Measurements from ENCODE around the gene CISTR. TPM values are rescaled to one million over a fixed set of nuclear protein-coding genes. Genes with fewer than 3 reads are reported as not detected.

CISTR gene
- total RNA-seq, 1 experiment from 2014 or later, result not detected

GRCh38 chr12:53793221-53793620, 41.4 kb upstream of the CISTR start:
- Histone ChIP-seq H3K9ac (ENCODE audit: extremely low read depth, insufficient read length, low read length) (no peak overlapping the region), H2BK120ac (ENCODE audit: low read depth, low read length, poor library complexity, severe bottlenecking) (no peak overlapping the region), H3K56ac (ENCODE audit: insufficient read length, low read depth, low read length) (no peak overlapping the region), H4K20me1 (ENCODE audit: control insufficient read depth, insufficient read depth, insufficient read length) (no peaks in the 10 kb centered on the region), H3K79me1 (ENCODE audit: insufficient read depth, low read depth, low read length, poor library complexity, severe bottlenecking) (no peaks in the 10 kb centered on the region), H3K18ac (ENCODE audit: insufficient read length, low read depth, low read length) (no peak overlapping the region), H3K23ac (ENCODE audit: insufficient read length, low read depth, low read length) (no peak overlapping the region), H3K9me3 (ENCODE audit: control insufficient read depth, low read depth, low read length) (no peaks in the 10 kb centered on the region), H3K4me1 (ENCODE audit: insufficient read depth, low read length) (no peaks in the 10 kb centered on the region), H4K5ac (ENCODE audit: insufficient read length, low read depth, low read length) (no peak overlapping the region), H2AFZ (ENCODE audit: low read length) (no peak overlapping the region), H2AK5ac (ENCODE audit: insufficient read length, low read length) (no peak overlapping the region), H2BK12ac (ENCODE audit: insufficient read length, low read depth, low read length) (no peak overlapping the region), H3K27me3 (ENCODE audit: insufficient read depth, low read length) (no peaks in the 10 kb centered on the region; the same call in 1 of the 2 replicates), H3T11ph (ENCODE audit: low read length) (no peak overlapping the region), H2BK5ac (ENCODE audit: insufficient read length, low read length) (no peak overlapping the region), H4K8ac (replicated peaks; ENCODE audit: insufficient read length, low read depth, low read length) (no peak overlapping the region), H2BK15ac (ENCODE audit: low read depth, low read length) (no peak overlapping the region), H3K4me2 (ENCODE audit: insufficient read depth, insufficient read length, low read length) (no peak overlapping the region), H3K23me2 (ENCODE audit: insufficient read length, low read depth, low read length, poor library complexity, severe bottlenecking) (no peaks in the 10 kb centered on the region), H3K4ac (ENCODE audit: low read depth, low read length) (no peak overlapping the region), H3K79me2 (ENCODE audit: insufficient read depth, low read length) (no peaks in the 10 kb centered on the region), H2BK20ac (ENCODE audit: low read depth, low read length, poor library complexity, severe bottlenecking) (no peak overlapping the region), H3K14ac (ENCODE audit: insufficient read depth, low read length) (no peak overlapping the region), H4K91ac (ENCODE audit: insufficient read length, low read depth, low read length) (no peak overlapping the region), H3K27ac (ENCODE audit: insufficient read length, low read depth, low read length) (no peak overlapping the region)
- no peak for DNase-seq
- no peak overlapping the region for H3K4me3 Mint-ChIP-seq
- no CpG with 5 or more reads among the region's 2 CpGs for WGBS (ENCODE audit: extremely low coverage, insufficient read length, low lambda C conversion rate)
- H3K36me3 Mint-ChIP-seq (ENCODE audit: insufficient read depth in 1 of 3, low read depth in 3 of 3), result no peaks in the 10 kb centered on the region; a peak in 1 of 7 replicates
- H3K27me3 Mint-ChIP-seq (ENCODE audit: low read depth), result peaks cover 5% of the 10 kb centered on the region
- H3K4me1 Mint-ChIP-seq, result peaks cover 11 to 13% of the 10 kb centered on the region in 2 experiments; a peak in 3 of 4 replicates
- H3K9me3 Mint-ChIP-seq, result no peaks in the 10 kb centered on the region
- H3K27ac Mint-ChIP-seq, result no peak overlapping the region
- TF ChIP-seq CTCF (conservative IDR thresholded peaks at IDR 0.05), result no peak
